MG63 (cell line): ENCODE measurements around the gene FAS. TPM values are rescaled to one million over a fixed set of nuclear protein-coding genes. Genes with fewer than 3 reads are reported as not detected.

Experiments
- DNase-seq: peaks from one replicate; pipeline ENCODE4 v3.0.0-alpha.2; 2020
- H3K27me3 ChIP-seq: fragments of 250-450 bp; sonication (Bioruptor Pico); 2 replicates; pipeline ENCODE4 v1.5.1; 2020; ENCODE audit warnings: mild to moderate bottlenecking, moderate library complexity
- H3K36me3 ChIP-seq: fragments of 250-450 bp; sonication (Bioruptor Pico); 2 replicates; pipeline ENCODE4 v1.5.1; 2020; ENCODE audit warnings: mild to moderate bottlenecking, moderate library complexity
- H3K4me3 ChIP-seq: fragments of 250-450 bp; sonication (Bioruptor Pico); 2 replicates; pipeline ENCODE4 v1.5.1; 2020; ENCODE audit warnings: mild to moderate bottlenecking, moderate library complexity
- H3K9me3 ChIP-seq: fragments of 250-450 bp; sonication (Bioruptor Pico); 2 replicates; pipeline ENCODE4 v1.5.1; 2020; ENCODE audit warnings: mild to moderate bottlenecking, moderate library complexity
- total RNA-seq: library from RNA; depleted of rRNA; stranded (reverse); fragments of >200 nt; shearing (Covaris generic); gene quantifications from 2 replicates; pipeline ENCODE4 v1.2.3, GENCODE V29; 2014; ENCODE audit warnings: low replicate concordance; rRNA removed

Gene FAS
- 12.5 and 13.9 TPM in 2 replicates for total RNA-seq

DNA sequence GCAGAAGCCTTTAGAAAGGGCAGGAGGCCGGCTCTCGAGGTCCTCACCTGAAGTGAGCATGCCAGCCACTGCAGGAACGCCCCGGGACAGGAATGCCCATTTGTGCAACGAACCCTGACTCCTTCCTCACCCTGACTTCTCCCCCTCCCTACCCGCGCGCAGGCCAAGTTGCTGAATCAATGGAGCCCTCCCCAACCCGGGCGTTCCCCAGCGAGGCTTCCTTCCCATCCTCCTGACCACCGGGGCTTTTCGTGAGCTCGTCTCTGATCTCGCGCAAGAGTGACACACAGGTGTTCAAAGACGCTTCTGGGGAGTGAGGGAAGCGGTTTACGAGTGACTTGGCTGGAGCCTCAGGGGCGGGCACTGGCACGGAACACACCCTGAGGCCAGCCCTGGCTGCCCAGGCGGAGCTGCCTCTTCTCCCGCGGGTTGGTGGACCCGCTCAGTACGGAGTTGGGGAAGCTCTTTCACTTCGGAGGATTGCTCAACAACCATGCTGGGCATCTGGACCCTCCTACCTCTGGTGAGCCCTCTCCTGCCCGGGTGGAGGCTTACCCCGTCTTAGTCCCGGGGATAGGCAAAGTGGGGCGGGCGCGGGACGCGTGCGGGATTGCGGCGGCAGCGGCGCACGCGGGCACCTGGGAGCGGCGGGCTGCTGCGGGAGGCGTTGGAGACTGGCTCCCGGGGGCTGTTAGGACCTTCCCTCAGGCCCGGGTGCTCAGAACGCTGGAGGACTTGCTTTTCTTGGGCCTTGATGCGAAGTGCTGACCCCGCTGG, at the start of gene FAS:
TSS of gene FAS (plus strand) at position 415 of the 777 bp plus-strand sequence. CDS start at position 494, 79 bp downstream.
- peak; percentile 83 for DNase-seq
- Histone ChIP-seq H3K4me3 (peak within 1 kb of the TSS; percentile 60), H3K36me3 (no peaks in the 10 kb centered on the region), H3K27me3 (no peaks in the 10 kb centered on the region), H3K9me3 (no peaks in the 10 kb centered on the region)

DNA sequence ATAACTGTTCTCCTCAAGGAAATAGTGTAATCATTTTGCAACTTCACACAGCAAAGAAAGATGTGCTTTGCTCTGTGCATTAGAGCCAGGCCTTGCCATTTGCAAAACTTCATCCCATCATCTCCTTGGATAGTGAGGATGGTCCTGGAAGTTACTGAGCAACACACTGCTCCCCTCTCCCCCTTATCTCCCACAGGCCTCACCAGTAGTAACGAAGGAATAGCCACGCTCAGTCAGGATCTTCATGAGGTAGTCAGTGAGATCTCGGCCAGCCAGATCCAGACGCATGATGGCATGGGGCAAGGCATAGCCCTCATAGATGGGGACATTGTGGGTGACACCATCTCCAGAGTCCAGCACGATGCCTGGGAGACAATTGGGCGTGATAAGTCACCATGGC, 49.6 kb upstream of the FAS start:
- H3K9me3 ChIP-seq, result no peaks in the 10 kb centered on the region
- no peaks in the 10 kb centered on the region for H3K27me3 ChIP-seq
- peaks cover 5% of the 10 kb centered on the region; the same call in 1 of the 2 replicates for H3K36me3 ChIP-seq
- no peak overlapping the region for H3K4me3 ChIP-seq
- DNase-seq, result no peak

DNA sequence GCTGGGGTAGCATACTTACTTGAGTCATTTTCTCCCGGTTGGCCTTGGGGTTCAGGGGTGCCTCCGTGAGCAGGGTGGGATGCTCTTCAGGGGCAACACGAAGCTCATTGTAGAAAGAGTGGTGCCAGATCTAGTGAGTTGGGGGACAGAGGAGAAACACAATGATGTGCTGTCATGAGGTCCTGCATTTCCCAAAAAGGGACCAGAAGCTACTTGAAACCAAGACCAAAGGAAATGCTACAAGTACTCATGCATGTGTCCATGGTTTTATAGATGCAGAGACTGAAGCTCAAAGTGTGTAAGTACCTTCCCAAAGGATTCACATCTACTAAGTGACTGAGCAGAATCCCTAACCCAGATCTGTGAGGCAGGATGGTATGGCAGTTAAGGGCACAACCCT, 46.8 kb upstream of the FAS start:
- Histone ChIP-seq H3K27me3 (no peaks in the 10 kb centered on the region), H3K4me3 (no peak overlapping the region), H3K9me3 (no peaks in the 10 kb centered on the region), H3K36me3 (peaks cover 5% of the 10 kb centered on the region; the same call in 1 of the 2 replicates)
- DNase-seq, result no peak

DNA sequence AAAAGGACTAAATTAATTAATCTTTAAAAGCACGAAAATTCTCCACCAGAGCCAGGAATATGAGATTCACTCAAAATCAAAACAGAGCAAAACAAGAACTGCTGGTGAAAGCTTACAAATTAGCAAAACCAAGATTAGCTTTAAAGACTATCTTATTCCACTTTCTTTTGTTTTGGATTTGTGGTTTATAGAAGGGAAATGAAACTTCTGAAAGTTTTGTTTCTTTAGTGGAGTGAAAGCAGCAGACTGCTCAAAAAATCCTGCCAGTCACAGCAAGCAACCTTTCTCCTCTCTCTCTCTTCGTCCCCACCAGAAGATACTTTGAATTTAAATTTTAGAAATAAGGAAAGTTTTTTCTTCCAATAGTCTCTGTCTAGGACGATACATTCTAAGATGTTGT, 45.8 kb upstream of the FAS start:
- DNase-seq, result no peak
- Histone ChIP-seq H3K36me3 (no peaks in the 10 kb centered on the region), H3K27me3 (no peaks in the 10 kb centered on the region), H3K4me3 (no peak overlapping the region), H3K9me3 (no peaks in the 10 kb centered on the region)

DNA sequence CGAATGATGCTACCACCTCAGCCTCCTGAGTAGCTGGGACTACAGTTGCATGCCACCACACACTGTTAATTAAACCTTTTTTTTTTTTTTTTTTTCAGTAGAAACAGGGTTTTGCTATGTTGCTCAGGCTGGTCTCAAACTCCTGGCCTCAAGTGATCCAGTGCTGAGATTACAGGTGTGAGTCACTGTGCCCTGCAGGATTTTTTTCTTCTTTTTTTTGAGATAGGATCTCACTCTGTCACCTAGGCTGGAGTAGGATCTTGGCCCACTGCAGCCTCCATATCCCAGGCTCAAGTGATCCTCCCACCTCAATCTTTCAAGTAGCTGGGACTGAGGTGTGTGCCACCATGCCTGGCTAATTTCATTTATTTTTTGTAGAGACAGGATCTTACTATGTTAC, 44.4 kb upstream of the FAS start:
- Histone ChIP-seq H3K9me3 (no peaks in the 10 kb centered on the region), H3K27me3 (no peaks in the 10 kb centered on the region), H3K4me3 (no peak overlapping the region), H3K36me3 (no peaks in the 10 kb centered on the region)
- no peak for DNase-seq

DNA sequence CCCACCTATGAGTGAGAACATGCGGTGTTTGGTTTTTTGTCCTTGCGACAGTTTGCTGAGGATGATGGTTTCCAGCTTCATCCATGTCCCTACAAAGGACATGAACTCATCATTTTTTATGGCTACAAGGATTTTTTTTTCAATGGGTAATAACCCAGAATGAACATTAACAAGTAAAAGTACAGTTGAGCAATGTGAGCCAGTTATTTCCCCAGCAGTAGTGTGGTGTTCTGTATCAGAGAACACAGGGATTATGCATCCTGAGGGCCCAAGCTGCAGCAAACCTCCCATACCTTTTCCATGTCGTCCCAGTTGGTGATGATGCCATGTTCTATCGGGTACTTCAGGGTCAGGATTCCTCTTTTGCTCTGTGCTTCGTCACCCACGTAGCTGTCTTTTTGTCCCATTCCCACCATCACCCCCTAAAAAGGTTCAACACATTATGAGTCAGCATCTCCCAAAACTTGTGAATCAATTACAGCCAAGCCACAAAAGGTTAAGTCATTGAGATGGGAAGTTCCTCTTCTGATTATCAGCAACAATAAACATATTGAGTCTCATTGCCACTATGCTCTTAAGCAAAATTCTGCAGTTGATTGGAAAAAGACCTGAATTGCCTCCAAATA, 43.5 kb upstream of the FAS start:
- Histone ChIP-seq H3K9me3 (no peaks in the 10 kb centered on the region), H3K27me3 (no peaks in the 10 kb centered on the region), H3K36me3 (no peaks in the 10 kb centered on the region), H3K4me3 (no peak overlapping the region)
- DNase-seq, result no peak

DNA sequence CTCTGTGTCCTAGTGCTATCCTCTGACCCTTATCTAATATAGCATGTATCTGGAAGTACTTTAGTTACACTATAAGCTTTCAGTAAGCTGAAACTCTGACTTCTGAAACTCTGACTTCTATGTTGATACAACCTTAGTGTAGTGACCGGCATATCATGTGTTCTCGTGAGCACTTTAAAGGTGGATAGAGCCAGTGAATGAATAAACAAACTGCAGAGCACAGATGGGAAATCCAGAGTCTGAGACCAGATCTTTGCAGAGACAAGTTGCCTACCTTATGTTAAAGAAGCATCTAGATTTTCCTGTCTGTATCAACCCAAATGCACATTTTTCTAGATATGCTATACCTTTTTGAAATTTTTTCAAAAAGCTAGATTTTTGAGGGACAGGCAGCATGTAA, 41.5 kb upstream of the FAS start:
- DNase-seq, result no peak
- Histone ChIP-seq H3K9me3 (no peaks in the 10 kb centered on the region), H3K36me3 (no peaks in the 10 kb centered on the region), H3K4me3 (no peak overlapping the region), H3K27me3 (no peaks in the 10 kb centered on the region)

DNA sequence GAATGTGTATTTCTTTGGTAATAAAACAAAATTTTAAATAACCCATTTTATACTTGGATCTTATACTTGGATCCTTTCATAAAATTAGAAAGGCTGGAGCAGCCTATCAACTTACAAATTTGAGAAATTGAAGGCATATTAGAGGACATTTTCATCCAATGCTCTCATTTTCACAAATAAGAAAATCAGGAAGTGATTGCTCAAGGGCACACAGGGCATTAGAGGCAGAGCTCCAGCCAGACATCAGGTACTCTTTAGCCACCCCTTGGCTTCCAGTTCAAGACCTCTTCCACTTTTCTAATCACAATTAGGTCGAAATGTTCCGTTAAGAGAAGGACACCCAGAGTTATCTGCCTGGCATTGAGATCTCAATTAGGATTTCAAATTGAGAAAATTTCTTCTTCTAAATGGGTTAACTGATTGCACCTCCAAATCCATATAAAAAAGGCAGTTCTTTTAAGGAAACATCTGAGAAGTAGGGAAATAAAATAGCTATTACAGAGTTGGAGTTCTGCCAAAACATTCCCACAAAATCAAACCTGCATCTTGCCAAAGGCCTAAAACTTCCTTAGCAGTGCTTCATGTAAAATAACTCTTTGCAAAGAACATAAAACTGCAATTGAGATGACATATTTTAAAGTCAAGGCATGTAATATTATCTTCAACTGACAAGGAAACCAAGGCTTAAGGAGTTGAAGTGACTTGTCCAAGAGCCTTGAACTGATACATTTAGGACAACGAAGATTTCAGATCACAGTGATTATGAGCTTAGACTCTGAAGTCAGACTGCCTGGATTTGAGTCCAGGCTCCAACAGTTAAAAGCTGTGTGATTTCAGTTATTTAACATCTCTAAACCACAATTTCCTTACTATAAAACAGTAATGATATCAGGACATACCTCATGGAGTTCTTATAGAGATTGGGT, 40.4 kb upstream of the FAS start:
- no peaks in the 10 kb centered on the region for H3K36me3 ChIP-seq
- no peak for DNase-seq
- H3K9me3 ChIP-seq, result no peaks in the 10 kb centered on the region
- H3K27me3 ChIP-seq, result no peaks in the 10 kb centered on the region
- no peak overlapping the region for H3K4me3 ChIP-seq

DNA sequence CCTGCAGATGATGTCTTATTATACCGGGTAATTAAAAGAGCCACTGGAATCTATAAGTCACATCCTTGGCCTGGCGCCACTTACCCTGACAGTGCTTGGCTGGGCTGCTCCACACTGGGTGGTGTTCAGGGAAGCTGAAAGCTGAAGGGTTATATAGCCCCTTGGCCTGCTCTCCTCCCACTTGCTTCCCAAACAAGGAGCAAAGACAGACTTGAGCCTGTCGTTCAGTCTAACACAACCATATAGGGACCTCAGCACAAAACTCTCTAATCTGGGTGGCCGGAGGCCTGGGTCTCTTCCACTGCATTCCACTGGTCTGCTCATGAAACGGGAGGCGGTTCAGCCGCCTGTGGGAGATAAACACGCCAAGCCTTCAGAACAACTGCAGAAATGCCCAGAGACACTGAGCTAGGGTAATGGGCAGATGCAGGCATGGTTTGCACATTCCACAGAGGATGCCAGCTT, 37.9 kb upstream of the FAS start, which contains the start of gene ACTA2:
TSS of gene ACTA2 (minus strand) at position 127 of the 465 bp plus-strand sequence. CDS start 3,843 bp downstream, outside the sequence.
- DNase-seq, result peak; percentile 83
- H3K4me3 ChIP-seq, result no peak within 1 kb of the TSS
- no peaks in the 10 kb centered on the region for H3K27me3 ChIP-seq
- no peaks in the 10 kb centered on the region for H3K36me3 ChIP-seq
- no peaks in the 10 kb centered on the region for H3K9me3 ChIP-seq

DNA sequence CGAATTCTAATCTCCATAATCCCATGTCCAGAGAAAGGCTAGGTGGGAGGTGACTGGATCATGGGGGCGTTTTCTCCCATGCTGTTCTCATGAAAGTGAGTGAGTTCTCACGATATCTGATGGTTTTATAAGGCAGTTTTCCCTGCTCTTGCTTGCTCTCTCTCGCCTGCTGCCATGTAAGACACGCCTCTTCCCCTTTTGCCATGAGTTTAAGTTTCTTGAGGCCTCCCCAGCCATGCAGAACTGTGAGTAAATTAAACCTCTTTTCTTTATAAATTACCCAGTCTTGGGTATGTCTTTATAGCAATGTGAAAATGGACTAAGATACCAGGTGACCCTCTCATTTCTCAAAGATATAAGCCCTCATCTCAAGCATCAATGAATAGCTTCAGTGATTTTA, 36.9 kb upstream of the FAS start:
- no peaks in the 10 kb centered on the region for H3K27me3 ChIP-seq
- H3K36me3 ChIP-seq, result no peaks in the 10 kb centered on the region
- no peak overlapping the region for H3K4me3 ChIP-seq
- H3K9me3 ChIP-seq, result no peaks in the 10 kb centered on the region
- no peak for DNase-seq

DNA sequence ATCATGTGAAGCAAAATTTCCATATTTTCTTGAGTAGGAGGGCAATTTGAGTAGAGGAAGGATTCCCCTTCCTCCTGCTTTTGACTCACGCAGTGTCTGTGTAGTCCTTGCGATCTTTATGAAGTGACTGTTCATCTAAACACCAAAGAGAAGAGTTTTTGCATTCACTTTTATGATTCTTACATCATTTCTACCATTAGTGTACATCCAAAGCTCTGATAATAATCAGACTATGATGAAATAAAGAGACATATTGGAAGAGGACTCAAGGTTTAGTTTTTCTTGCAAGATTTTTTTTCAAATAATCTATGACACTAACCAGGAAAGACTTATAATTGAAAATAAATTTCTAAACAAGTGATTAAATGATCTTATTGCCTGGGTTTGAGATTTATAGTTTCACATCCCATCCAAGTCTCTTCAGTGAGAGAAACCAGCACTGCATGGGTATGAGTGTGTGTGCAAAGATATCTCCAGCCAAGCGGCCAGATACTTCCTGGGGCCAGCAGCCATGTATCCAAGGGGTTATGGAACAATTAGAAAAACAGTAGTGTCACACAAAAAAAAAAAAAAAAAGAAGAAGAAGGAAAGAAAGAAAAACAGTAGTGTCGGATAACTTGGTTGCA, 36.0 kb upstream of the FAS start:
- no peak for DNase-seq
- Histone ChIP-seq H3K4me3 (no peak overlapping the region), H3K9me3 (no peaks in the 10 kb centered on the region), H3K36me3 (no peaks in the 10 kb centered on the region), H3K27me3 (no peaks in the 10 kb centered on the region)

DNA sequence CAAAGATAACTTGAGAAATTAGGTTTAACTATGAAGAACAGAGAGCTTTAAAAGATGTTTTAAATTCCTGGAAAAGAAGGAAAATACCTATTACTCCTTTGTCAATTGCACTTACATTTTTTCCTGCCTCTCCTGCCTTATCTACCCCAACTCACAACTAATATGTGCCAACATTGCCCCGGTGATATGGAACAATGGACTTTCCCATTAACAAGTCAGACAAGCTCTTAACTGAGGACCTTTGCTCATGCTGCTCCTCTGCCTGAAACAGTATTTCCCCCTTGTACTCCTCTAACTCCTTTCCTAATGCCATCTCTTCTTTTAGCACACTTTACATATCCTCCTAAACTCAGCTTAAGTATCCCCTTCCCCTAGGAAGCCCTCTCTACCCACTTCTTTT, 33.2 kb upstream of the FAS start:
- Histone ChIP-seq H3K27me3 (no peaks in the 10 kb centered on the region), H3K9me3 (no peaks in the 10 kb centered on the region), H3K4me3 (no peak overlapping the region), H3K36me3 (no peaks in the 10 kb centered on the region)
- DNase-seq, result no peak

DNA sequence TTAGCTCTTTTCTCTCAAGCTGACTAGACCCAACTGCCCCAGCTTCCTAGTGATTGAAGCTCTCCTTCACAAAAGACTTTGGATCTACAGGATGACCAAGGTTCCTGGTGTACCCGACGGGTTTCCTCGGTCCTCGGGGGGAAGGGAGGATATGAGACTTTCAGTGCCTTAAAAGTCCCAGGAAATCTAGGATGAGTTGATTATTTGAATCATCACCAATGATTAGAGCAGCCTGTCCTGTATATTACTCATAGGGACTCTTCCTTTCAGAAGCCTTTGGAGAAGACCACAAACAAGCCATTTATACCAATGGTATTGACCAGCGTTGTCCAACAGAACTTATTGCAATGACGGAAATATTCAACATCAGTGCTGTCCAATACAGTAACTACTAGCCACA, 31.9 kb upstream of the FAS start:
- DNase-seq, result no peak
- Histone ChIP-seq H3K4me3 (no peak overlapping the region), H3K9me3 (no peaks in the 10 kb centered on the region), H3K36me3 (no peaks in the 10 kb centered on the region), H3K27me3 (no peaks in the 10 kb centered on the region)

DNA sequence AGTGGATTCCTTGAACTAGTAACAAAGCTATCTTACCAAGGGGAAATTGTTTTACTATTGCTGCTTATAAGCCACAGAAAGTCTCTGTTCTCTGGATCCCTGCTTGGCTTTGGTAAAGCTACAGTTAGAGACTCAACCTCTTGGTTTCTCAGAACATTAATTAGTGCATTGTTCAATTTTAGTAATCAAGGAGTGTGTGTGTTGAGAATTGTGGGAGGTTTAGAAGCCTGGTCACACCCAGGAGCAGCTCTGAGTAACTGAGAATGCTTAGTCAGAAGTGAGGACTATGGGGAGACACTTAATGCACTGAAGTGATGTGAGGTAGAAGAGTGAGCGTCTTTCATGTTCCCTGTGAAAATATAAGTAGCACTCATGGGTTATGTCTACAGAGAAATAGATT, 29.8 kb upstream of the FAS start:
- Histone ChIP-seq H3K27me3 (no peaks in the 10 kb centered on the region), H3K9me3 (no peaks in the 10 kb centered on the region), H3K36me3 (no peaks in the 10 kb centered on the region), H3K4me3 (no peak overlapping the region)
- no peak for DNase-seq

DNA sequence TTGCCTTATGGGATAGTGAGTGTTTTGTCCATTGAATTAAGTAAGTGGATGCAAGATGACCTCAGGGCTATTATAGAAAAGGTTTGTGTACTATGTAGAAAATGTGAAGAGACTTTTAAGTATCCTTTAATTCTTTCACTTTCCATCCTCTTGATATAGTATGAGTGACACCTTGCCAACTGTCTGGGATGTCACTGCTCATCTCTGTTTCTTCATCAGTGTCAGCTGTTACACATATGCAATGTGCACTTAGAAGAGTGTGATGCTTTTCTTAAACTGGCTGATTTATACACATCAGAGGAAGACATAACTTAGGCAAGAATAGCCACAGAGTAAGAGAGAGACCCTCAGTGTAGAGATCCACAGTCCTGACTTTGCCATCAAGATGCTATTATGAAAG, 29.3 kb upstream of the FAS start:
- DNase-seq, result no peak
- H3K9me3 ChIP-seq, result no peaks in the 10 kb centered on the region
- H3K27me3 ChIP-seq, result no peaks in the 10 kb centered on the region
- no peaks in the 10 kb centered on the region for H3K36me3 ChIP-seq
- H3K4me3 ChIP-seq, result no peak overlapping the region

DNA sequence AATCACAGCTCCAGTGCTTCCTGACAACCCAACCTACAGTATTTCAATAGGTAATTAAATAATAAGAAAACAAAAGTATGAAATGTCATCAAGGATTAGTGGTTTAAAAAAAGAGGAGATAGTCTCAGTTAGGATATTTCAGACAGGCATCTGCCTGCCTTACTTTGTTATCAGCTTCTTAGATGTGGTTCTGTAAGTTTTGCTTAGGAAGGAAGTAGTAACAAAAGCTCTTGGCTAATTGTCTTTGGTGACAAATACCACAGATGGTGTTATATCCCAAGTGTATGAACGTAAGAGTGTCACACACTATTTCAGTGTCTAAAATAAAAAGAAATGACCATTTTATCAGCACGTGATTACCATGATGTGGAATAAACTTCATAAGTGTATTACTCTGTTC, 28.3 kb upstream of the FAS start:
- DNase-seq, result no peak
- H3K4me3 ChIP-seq, result no peak overlapping the region
- no peaks in the 10 kb centered on the region for H3K36me3 ChIP-seq
- no peaks in the 10 kb centered on the region for H3K27me3 ChIP-seq
- no peaks in the 10 kb centered on the region for H3K9me3 ChIP-seq

DNA sequence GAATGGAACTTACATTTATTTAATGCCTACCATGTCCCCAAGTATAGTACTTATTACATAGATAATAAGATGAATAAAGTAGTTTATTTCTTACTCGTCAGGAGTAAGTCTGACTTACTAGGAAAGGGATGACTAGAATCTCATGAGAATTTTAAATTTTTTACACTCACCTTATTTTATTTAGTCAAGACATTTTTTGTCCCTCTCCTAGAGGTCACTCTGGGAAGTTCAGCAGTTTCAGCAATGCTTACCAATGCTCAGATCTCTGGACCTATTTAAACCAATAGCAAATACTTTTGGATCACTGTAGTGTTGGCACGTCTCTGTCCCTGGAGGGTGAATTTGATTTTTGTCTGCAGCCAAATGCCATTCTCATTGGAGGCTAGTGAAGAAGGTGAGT, 27.3 kb upstream of the FAS start:
- DNase-seq, result no peak
- no peaks in the 10 kb centered on the region for H3K27me3 ChIP-seq
- H3K9me3 ChIP-seq, result no peaks in the 10 kb centered on the region
- no peaks in the 10 kb centered on the region for H3K36me3 ChIP-seq
- H3K4me3 ChIP-seq, result no peak overlapping the region
